Neuronal stem cell (in vitro differentiated cells): ENCODE results near the gene KRTAP5-7.

Experiments used
- DNase-seq: peaks from one replicate; pipeline ENCODE4 v3.0.0-alpha.2; 2013; ENCODE audit warnings: low spot score
- H2AFZ ChIP-seq: one replicate; pipeline ENCODE4 v1.6.1; 2013; ENCODE audit warnings: mild to moderate bottlenecking, low read length, inconsistent platforms
- H2AK5ac ChIP-seq: 2 replicates; pipeline ENCODE4 v1.6.1; 2013; ENCODE audit warnings: low read depth, mild to moderate bottlenecking, inconsistent platforms, low read length, moderate library complexity, mixed read lengths
- H2BK120ac ChIP-seq: 2 replicates; pipeline ENCODE4 v1.6.1; 2013; ENCODE audit warnings: low read depth, mild to moderate bottlenecking, inconsistent platforms, low read length, moderate library complexity, mixed read lengths
- H2BK12ac ChIP-seq: one replicate; pipeline ENCODE4 v1.6.1; 2013; ENCODE audit warnings: low read length, inconsistent platforms
- H2BK15ac ChIP-seq: 2 replicates; pipeline ENCODE4 v1.6.1; 2013; ENCODE audit warnings: mild to moderate bottlenecking, low read length, inconsistent platforms, mixed read lengths
- H2BK5ac ChIP-seq: one replicate; pipeline ENCODE4 v1.6.1; 2013; ENCODE audit warnings: inconsistent platforms, mild to moderate bottlenecking, low read length, moderate library complexity
- H3K14ac ChIP-seq: one replicate; pipeline ENCODE4 v1.6.1; 2013; ENCODE audit warnings: low read length, inconsistent platforms
- H3K18ac ChIP-seq: 2 replicates; pipeline ENCODE4 v1.6.1; 2013; ENCODE audit warnings: low read length, inconsistent platforms
- H3K23ac ChIP-seq: 2 replicates; pipeline ENCODE4 v1.6.1; 2013; ENCODE audit warnings: low read depth, mild to moderate bottlenecking, mixed read lengths, low read length, inconsistent platforms; ENCODE audit not compliant: poor library complexity
- H3K27ac ChIP-seq: replicated peaks from 3 replicates; pipeline ENCODE4 v1.5.1; 2013; ENCODE audit warnings: low read length, inconsistent platforms
- H3K27me3 ChIP-seq, 3 experiments: 2 replicates each; pipeline ENCODE4 v1.6.1; 2013; ENCODE audit warnings: low read length in 3 of 3, mild to moderate bottlenecking in 2 of 3, inconsistent platforms in 1 of 3, low read depth in 1 of 3, mixed read lengths in 1 of 3, moderate library complexity in 1 of 3; ENCODE audit not compliant: control insufficient read depth in 3 of 3, insufficient read depth in 3 of 3
- H3K36me3 ChIP-seq, 2 donors: replicated peaks in 1 of 2; 2 replicates each; pipeline ENCODE4 v1.6.1; 2013; ENCODE audit warnings: low read length in 2 of 2; ENCODE audit not compliant: control insufficient read depth in 2 of 2, insufficient read depth in 2 of 2
- H3K4ac ChIP-seq: 2 replicates; pipeline ENCODE4 v1.6.1; 2013; ENCODE audit warnings: inconsistent platforms, mild to moderate bottlenecking, low read length, moderate library complexity
- H3K4me1 ChIP-seq, 2 donors: 1 replicate in 1 of 2; 2 replicates in 1 of 2; pipeline ENCODE4 v1.6.1; 2013; ENCODE audit warnings: low read length in 2 of 2, low read depth in 1 of 2; ENCODE audit not compliant: control insufficient read depth in 2 of 2, insufficient read depth in 1 of 2
- H3K4me2 ChIP-seq: one replicate; pipeline ENCODE4 v1.6.1; 2013; ENCODE audit warnings: mild to moderate bottlenecking, low read length, inconsistent platforms; ENCODE audit not compliant: insufficient read depth, poor library complexity, severe bottlenecking
- H3K4me3 ChIP-seq, 2 donors: 2 replicates each; pipeline ENCODE4 v1.5.1; 2013; ENCODE audit warnings: low read length in 2 of 2, mild to moderate bottlenecking in 2 of 2, inconsistent platforms in 1 of 2, moderate library complexity in 1 of 2
- H3K79me1 ChIP-seq: one replicate; pipeline ENCODE4 v1.6.1; 2013; ENCODE audit warnings: low read depth, mild to moderate bottlenecking, inconsistent platforms, low read length, moderate library complexity
- H3K9ac ChIP-seq: one replicate; pipeline ENCODE4 v1.6.1; 2013; ENCODE audit warnings: mild to moderate bottlenecking, low read depth, low read length, inconsistent platforms; ENCODE audit not compliant: poor library complexity
- H3K9me3 ChIP-seq, 2 donors: replicated peaks in 1 of 2; 2 replicates each; pipeline versions ENCODE3 to v1.6.1; 2013; ENCODE audit warnings: low read length in 2 of 2, mild to moderate bottlenecking in 2 of 2, inconsistent platforms in 1 of 2, low read depth in 1 of 2, mixed read lengths in 1 of 2, moderate library complexity in 1 of 2; ENCODE audit not compliant: control insufficient read depth in 2 of 2, insufficient read depth in 1 of 2
- H4K8ac ChIP-seq: one replicate; pipeline ENCODE4 v1.6.1; 2013; ENCODE audit warnings: low read depth, mild to moderate bottlenecking, inconsistent platforms, low read length, moderate library complexity
- H4K91ac ChIP-seq: one replicate; pipeline ENCODE4 v1.6.1; 2013; ENCODE audit warnings: low read length, low read depth, mild to moderate bottlenecking, inconsistent platforms; ENCODE audit not compliant: poor library complexity
- WGBS, 2 donors: extraction: QIAGEN DNeasy Blood & Tissue Kit; methylation state at CpG; one replicate each; pipeline ENCODE4 v1.1.7; 2013; ENCODE audit warnings: missing lambda C conversion rate in 2 of 2, mixed read lengths in 1 of 2; ENCODE audit not compliant: insufficient read length in 2 of 2, insufficient replicate concordance in 1 of 2; ENCODE audit errors: extremely low coverage in 2 of 2; 5-methylcytosine and 5-hydroxymethylcytosine counted together

Gene KRTAP5-7

GRCh38 chr11:71562120-71562519 lies 35.1 kb downstream of the KRTAP5-7 start:
- H3K27ac ChIP-seq: no peak overlapping the region
- no peak for DNase-seq
- peaks cover 0 to 4% (median 0%) of the 10 kb centered on the region in 3 experiments for H3K27me3 ChIP-seq
- no peaks in the 10 kb centered on the region for H3K4me1 ChIP-seq
- H3K18ac ChIP-seq: no peak overlapping the region
- no peak overlapping the region for H3K4ac ChIP-seq
- no peak overlapping the region for H2AK5ac ChIP-seq
- H3K4me3 ChIP-seq: no peak overlapping the region
- no peak overlapping the region for H3K14ac ChIP-seq
- H2BK5ac ChIP-seq: no peak overlapping the region
- H4K91ac ChIP-seq: no peak overlapping the region
- H2BK120ac ChIP-seq: no peak overlapping the region
- no peaks in the 10 kb centered on the region for H3K79me1 ChIP-seq
- H3K23ac ChIP-seq: no peak overlapping the region
- H3K36me3 ChIP-seq: no peaks in the 10 kb centered on the region
- H3K9me3 ChIP-seq: no peaks in the 10 kb centered on the region
- H3K9ac ChIP-seq: no peak overlapping the region
- no peak overlapping the region for H4K8ac ChIP-seq
- no peak overlapping the region for H2AFZ ChIP-seq
- no peak overlapping the region for H2BK12ac ChIP-seq
- H3K4me2 ChIP-seq: no peak overlapping the region
- no peak overlapping the region for H2BK15ac ChIP-seq

- Histone ChIP-seq H3K4me2 (no peak overlapping the region), H3K27me3 (peaks cover 0 to 4% (median 3%) of the 10 kb centered on the region in 3 experiments), H2BK5ac (no peak overlapping the region), H3K4me3 (no peak overlapping the region), H3K9ac (no peak overlapping the region), H3K23ac (no peak overlapping the region), H2BK120ac (no peak overlapping the region), H3K4ac (no peak overlapping the region), H4K91ac (no peak overlapping the region), H2AK5ac (no peak overlapping the region), H3K18ac (no peak overlapping the region), H2AFZ (no peak overlapping the region), H3K36me3 (no peaks in the 10 kb centered on the region), H2BK12ac (no peak overlapping the region), H3K14ac (no peak overlapping the region), H3K27ac (no peak overlapping the region), H4K8ac (no peak overlapping the region), H3K4me1 (peaks cover 0 to 2% of the 10 kb centered on the region in 2 donors), H2BK15ac (no peak overlapping the region), H3K79me1 (no peaks in the 10 kb centered on the region), H3K9me3 (no peaks in the 10 kb centered on the region)
- no CpG with 5 or more reads among the region's 8 CpGs for WGBS, 2 donors
- peak; percentile 35 for DNase-seq
These were observed 36.3 kb downstream of the KRTAP5-7 start for GRCh38 chr11:71563406-71563805.

GRCh38 chr11:71564430-71564829 lies 37.4 kb downstream of the KRTAP5-7 start:
- H3K18ac ChIP-seq: no peak overlapping the region
- peaks cover 0 to 4% (median 3%) of the 10 kb centered on the region in 3 experiments for H3K27me3 ChIP-seq
- H3K4me3 ChIP-seq: no peak overlapping the region
- H3K4me1 ChIP-seq: peaks cover 0 to 2% of the 10 kb centered on the region in 2 donors
- no peak for DNase-seq
- H3K9me3 ChIP-seq: no peaks in the 10 kb centered on the region
- H2BK120ac ChIP-seq: no peak overlapping the region
- no peak overlapping the region for H2AFZ ChIP-seq
- H4K8ac ChIP-seq: no peak overlapping the region
- no peak overlapping the region for H2BK15ac ChIP-seq
- H3K14ac ChIP-seq: no peak overlapping the region
- H3K23ac ChIP-seq: no peak overlapping the region
- H2BK5ac ChIP-seq: no peak overlapping the region
- H3K36me3 ChIP-seq: no peaks in the 10 kb centered on the region
- H3K27ac ChIP-seq: no peak overlapping the region
- H4K91ac ChIP-seq: no peak overlapping the region
- no peak overlapping the region for H3K4me2 ChIP-seq
- no peak overlapping the region for H3K9ac ChIP-seq
- H2AK5ac ChIP-seq: no peak overlapping the region
- no peaks in the 10 kb centered on the region for H3K79me1 ChIP-seq
- H3K4ac ChIP-seq: no peak overlapping the region
- H2BK12ac ChIP-seq: no peak overlapping the region
- WGBS, 2 donors: no CpG with 5 or more reads among the region's 4 CpGs

- H3K27me3 ChIP-seq: peaks cover 0 to 4% (median 3%) of the 10 kb centered on the region in 3 experiments
- H2BK120ac ChIP-seq: no peak within 1 kb of the TSS
- no peak within 1 kb of the TSS for H2BK5ac ChIP-seq
- H3K9ac ChIP-seq: no peak within 1 kb of the TSS
- H3K36me3 ChIP-seq: no peaks in the 10 kb centered on the region
- no peaks in the 10 kb centered on the region for H3K79me1 ChIP-seq
- no peak within 1 kb of the TSS for H3K27ac ChIP-seq
- no peak within 1 kb of the TSS for H2BK15ac ChIP-seq
- DNase-seq: no peak
- peak within 1 kb of the TSS; percentile 54 for H4K8ac ChIP-seq
- no peak within 1 kb of the TSS for H2AFZ ChIP-seq
- H4K91ac ChIP-seq: no peak within 1 kb of the TSS
- peak within 1 kb of the TSS; percentile 41 for H2BK12ac ChIP-seq
- H3K4me3 ChIP-seq: no peak within 1 kb of the TSS
- H3K4ac ChIP-seq: no peak within 1 kb of the TSS
- H3K4me1 ChIP-seq: peaks cover 0 to 2% of the 10 kb centered on the region in 2 donors
- no peak within 1 kb of the TSS for H3K23ac ChIP-seq
- H3K4me2 ChIP-seq: no peak within 1 kb of the TSS
- peak within 1 kb of the TSS; percentile 63 for H3K14ac ChIP-seq
- H3K9me3 ChIP-seq: no peaks in the 10 kb centered on the region
- WGBS, 2 donors: no CpG with 5 or more reads among the region's 5 CpGs
- H3K18ac ChIP-seq: peak within 1 kb of the TSS; percentile 37
- no peak within 1 kb of the TSS for H2AK5ac ChIP-seq
These were observed 38.2 kb downstream of the KRTAP5-7 start, which contains the start of gene KRTAP5-10 for GRCh38 chr11:71565263-71565662. TSS of gene KRTAP5-10 (plus strand) at chr11:71565563. CDS start at chr11:71565588, 25 bp downstream.
